Glutamatergic neuron (in vitro differentiated cells): ENCODE data around the gene MERTK. TPM values are rescaled to one million over a fixed set of nuclear protein-coding genes. Genes with fewer than 3 reads are reported as not detected.
"Not testable (repeated sequence)": the region's sequence is repeated elsewhere in the genome, so short reads cannot be mapped to it uniquely, and the experiment has no call there.

Experiments
- DNase-seq: peaks from one replicate; pipeline ENCODE4 v3.0.0; 2022
- H3K27ac Mint-ChIP-seq: one replicate; pipeline ENCODE4 v1.8.0; 2020; ENCODE audit warnings: mild to moderate bottlenecking, mixed read lengths, inconsistent platforms; ENCODE audit not compliant: unreplicated experiment
- H3K27me3 Mint-ChIP-seq: one replicate; pipeline ENCODE4 v1.8.0; 2020; ENCODE audit warnings: mild to moderate bottlenecking, moderate library complexity, mixed read lengths, inconsistent platforms; ENCODE audit not compliant: unreplicated experiment
- H3K36me3 Mint-ChIP-seq: one replicate; pipeline ENCODE4 v1.8.0; 2020; ENCODE audit warnings: mild to moderate bottlenecking, mixed read lengths, inconsistent platforms; ENCODE audit not compliant: unreplicated experiment
- H3K4me1 Mint-ChIP-seq: one replicate; pipeline ENCODE4 v1.8.0; 2020; ENCODE audit warnings: mild to moderate bottlenecking, low read depth, mixed read lengths, inconsistent platforms; ENCODE audit not compliant: unreplicated experiment
- H3K4me3 Mint-ChIP-seq: one replicate; pipeline ENCODE4 v1.8.0; 2020; ENCODE audit warnings: mild to moderate bottlenecking, mixed read lengths, inconsistent platforms; ENCODE audit not compliant: unreplicated experiment
- H3K9me3 Mint-ChIP-seq: one replicate; pipeline ENCODE4 v1.8.0; 2020; ENCODE audit warnings: mild to moderate bottlenecking, moderate library complexity, mixed read lengths, inconsistent platforms; ENCODE audit not compliant: unreplicated experiment
- CTCF ChIP-seq: fragments of 200-600 bp; sonication (generic); IDR thresholded peaks from one replicate; pipeline ENCODE4 v1.5.0; 2021; ENCODE audit not compliant: partially characterized antibody, unreplicated experiment
- total RNA-seq: library from RNA; stranded (reverse); fragmentation: NEBNext Ultra II Directional; extraction: Animal tissue kit (Norgen Biotek cat#: 25700); gene quantifications from one replicate; pipeline ENCODE4 v1.2.1, GENCODE V29; 2021; ENCODE audit not compliant: unreplicated experiment

The MERTK gene
- total RNA-seq, 1 donor from 2014 or later = 2.3 TPM

GRCh38 chr2:112032689-112033465, 134.5 kb downstream of the MERTK start:
- Mint-ChIP-seq H3K4me3 (no peak overlapping the region), H3K27ac (peak overlapping the region; percentile 64), H3K36me3 (peaks cover 4% of the 10 kb centered on the region), H3K4me1 (peaks cover 7% of the 10 kb centered on the region), H3K27me3 (peaks cover 7% of the 10 kb centered on the region), H3K9me3 (no peaks in the 10 kb centered on the region)
- TF ChIP-seq CTCF = no peak
- DNase-seq = no peak

GRCh38 chr2:112033600-112033999, 135.2 kb downstream of the MERTK start:
- H3K27me3 Mint-ChIP-seq = peaks cover 7% of the 10 kb centered on the region
- peaks cover 7% of the 10 kb centered on the region for H3K4me1 Mint-ChIP-seq
- H3K27ac Mint-ChIP-seq = no peak overlapping the region
- DNase-seq = no peak
- no peaks in the 10 kb centered on the region for H3K9me3 Mint-ChIP-seq
- TF ChIP-seq CTCF = no peak
- H3K36me3 Mint-ChIP-seq = peaks cover 4% of the 10 kb centered on the region
- H3K4me3 Mint-ChIP-seq = no peak overlapping the region

DNA sequence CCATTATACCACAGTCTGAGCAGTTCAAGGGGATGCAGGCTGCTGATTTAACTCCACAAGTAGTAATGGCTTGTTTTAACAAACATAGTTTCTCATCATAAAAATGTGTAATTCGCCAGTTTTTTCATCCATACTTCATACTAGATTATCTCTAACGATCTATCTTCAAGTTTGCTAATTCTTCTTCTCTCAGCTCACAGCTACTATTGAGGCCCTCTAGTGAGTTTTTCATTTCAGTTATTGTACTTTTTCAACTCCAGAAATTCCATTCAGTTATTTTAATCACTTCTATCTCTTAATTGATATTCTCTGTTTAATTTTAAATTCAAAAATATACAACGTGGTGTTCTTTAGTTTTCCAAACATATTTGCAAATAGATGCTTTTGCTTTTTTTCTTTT, 136.5 kb downstream of the MERTK start:
- no peak for TF ChIP-seq CTCF
- no peak overlapping the region for H3K27ac Mint-ChIP-seq
- H3K4me3 Mint-ChIP-seq = no peak overlapping the region
- no peak for DNase-seq
- peaks cover 7% of the 10 kb centered on the region for H3K27me3 Mint-ChIP-seq
- no peaks in the 10 kb centered on the region for H3K9me3 Mint-ChIP-seq
- peaks cover 4% of the 10 kb centered on the region for H3K36me3 Mint-ChIP-seq
- peaks cover 7% of the 10 kb centered on the region for H3K4me1 Mint-ChIP-seq

DNA sequence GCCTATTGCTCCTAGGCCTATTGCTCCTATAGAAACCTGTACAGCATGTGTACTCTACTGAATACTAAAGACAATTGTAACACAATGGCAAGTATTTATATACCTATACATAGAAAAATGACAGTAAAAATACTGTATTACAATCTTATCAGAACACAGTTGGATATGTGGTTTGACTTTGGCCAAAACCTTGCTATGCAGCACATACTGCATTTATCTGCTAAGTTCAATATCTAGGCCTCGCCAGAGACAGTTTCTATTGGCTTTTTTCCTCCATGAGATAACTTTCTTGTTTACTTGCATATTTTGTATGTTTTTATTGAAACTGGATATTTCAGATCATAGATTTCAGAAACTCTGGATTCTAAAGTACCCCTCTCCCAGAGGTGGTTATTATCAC, 137.4 kb downstream of the MERTK start:
- H3K36me3 Mint-ChIP-seq = peaks cover 4% of the 10 kb centered on the region
- no peak overlapping the region for H3K4me3 Mint-ChIP-seq
- no peak overlapping the region for H3K27ac Mint-ChIP-seq
- TF ChIP-seq CTCF = no peak
- H3K27me3 Mint-ChIP-seq = peaks cover 7% of the 10 kb centered on the region
- no peak for DNase-seq
- peaks cover 7% of the 10 kb centered on the region for H3K4me1 Mint-ChIP-seq
- no peaks in the 10 kb centered on the region for H3K9me3 Mint-ChIP-seq

DNA sequence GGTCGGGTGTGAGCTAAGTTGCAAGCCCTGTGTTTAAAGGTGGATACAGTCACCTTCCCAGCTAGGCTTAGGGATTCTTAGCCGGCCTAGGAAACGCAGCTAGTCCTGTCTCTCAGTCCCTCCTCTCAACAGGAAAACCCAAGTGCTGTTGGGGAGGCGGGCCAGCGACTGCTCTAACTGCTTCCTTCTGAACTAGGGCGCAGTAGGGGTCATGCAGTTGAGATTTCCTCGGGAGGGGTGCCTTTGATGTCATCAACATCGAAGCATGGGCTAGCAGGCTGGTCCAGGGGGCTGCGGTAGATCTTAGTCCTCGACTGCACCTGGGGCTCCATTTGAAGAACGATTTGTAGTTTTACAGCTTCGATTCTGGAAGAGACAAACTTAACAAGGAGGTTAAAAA, 141.1 kb downstream of the MERTK start:
- not testable (repeated sequence) for H3K27me3 Mint-ChIP-seq, H3K27ac Mint-ChIP-seq, DNase-seq

GRCh38 chr2:112040066-112040465, 141.7 kb downstream of the MERTK start:
- not testable (repeated sequence) for H3K9me3 Mint-ChIP-seq, H3K27me3 Mint-ChIP-seq, DNase-seq, H3K4me1 Mint-ChIP-seq, H3K4me3 Mint-ChIP-seq, H3K36me3 Mint-ChIP-seq, H3K27ac Mint-ChIP-seq

More for the DNA sequence above, 141.1 kb downstream of the MERTK start:
- not testable (repeated sequence) for H3K4me1 Mint-ChIP-seq, H3K36me3 Mint-ChIP-seq, H3K9me3 Mint-ChIP-seq, H3K4me3 Mint-ChIP-seq

DNA sequence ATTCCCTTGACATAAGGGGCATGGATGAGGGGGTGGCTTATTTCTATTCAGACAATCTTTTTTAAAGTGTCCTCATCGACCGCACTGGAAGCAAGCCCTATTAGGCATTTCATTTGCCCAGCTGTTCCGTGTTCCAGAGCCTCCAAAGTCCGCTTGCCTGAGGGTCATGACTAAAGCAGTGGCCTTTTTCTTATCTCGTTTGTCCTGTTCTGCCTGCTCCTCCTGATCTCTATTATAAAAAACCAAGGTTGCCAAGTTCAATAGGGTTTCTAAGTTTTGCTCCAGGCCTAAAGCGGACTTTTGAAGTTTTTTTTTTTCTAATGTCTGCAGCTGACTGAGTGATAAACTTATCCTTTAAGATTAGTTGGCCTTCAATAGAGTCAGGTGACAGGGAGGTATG, 143.1 kb downstream of the MERTK start:
- not testable (repeated sequence) for H3K4me1 Mint-ChIP-seq, H3K27ac Mint-ChIP-seq, DNase-seq, H3K27me3 Mint-ChIP-seq, H3K4me3 Mint-ChIP-seq, H3K9me3 Mint-ChIP-seq
- H3K36me3 Mint-ChIP-seq = peaks cover 17% of the 10 kb centered on the region
